K562 (cell line): Measurements from ENCODE around the gene TMEM41A. TPM values are rescaled to one million over a fixed set of nuclear protein-coding genes. Genes with fewer than 3 reads are reported as not detected.

ENCODE experiments used
- CTCFL ChIP-seq: IDR thresholded peaks from 2 replicates; pipeline ENCODE4 v1.6.1; 2011; ENCODE audit warnings: borderline replicate concordance, low read depth, mild to moderate bottlenecking, moderate library complexity, low read length; ENCODE audit not compliant: insufficient read depth, poor library complexity, severe bottlenecking
- GTF2F1 ChIP-seq: IDR thresholded peaks from 2 replicates; pipeline ENCODE4 v1.6.1; 2011; ENCODE audit warnings: low read depth, low read length, improper control_type of control experiment
- MCM2 ChIP-seq: fragments of 450-650 bp; IDR thresholded peaks from 2 replicates; pipeline ENCODE4 v1.6.1; 2017; ENCODE audit warnings: low read depth, mild to moderate bottlenecking
- MXI1 ChIP-seq: IDR thresholded peaks from 2 replicates; pipeline ENCODE4 v1.6.1; 2011; ENCODE audit warnings: low read depth, mild to moderate bottlenecking, improper control_type of control experiment, low read length
- MYC ChIP-seq, 2 experiments: fragments of 250-450 bp in 1 of 2; sonication (Bioruptor Pico) in 1 of 2; IDR thresholded peaks; 2 replicates each; pipeline versions ENCODE4 v1.5.1 to v1.6.1; 2012 to 2021; ENCODE audit warnings: low read depth in 2 of 2, borderline replicate concordance in 1 of 2, improper control_type of control experiment in 1 of 2, low read length in 1 of 2, mild to moderate bottlenecking in 1 of 2, moderate library complexity in 1 of 2
- PCBP1 ChIP-seq: fragments of 200-400 bp; formaldehyde crosslinking; IDR thresholded peaks from 2 replicates; pipeline ENCODE4 v1.6.1; 2018; ENCODE audit warnings: mild to moderate bottlenecking, low read depth, low read length; ENCODE audit not compliant: poor library complexity, severe bottlenecking
- RAD21 ChIP-seq, 2 experiments: fragments of 250-450 bp in 1 of 2; fragments of 450-650 bp in 1 of 2; sonication (Bioruptor Pico) in 1 of 2; formaldehyde crosslinking in 1 of 2; IDR thresholded peaks in 1 of 2; conservative IDR thresholded peaks in 1 of 2; 2 replicates each; pipeline versions ENCODE4 v1.4.0 to v1.8.0; 2020 to 2022; ENCODE audit warnings: mild to moderate bottlenecking in 2 of 2, moderate library complexity in 1 of 2
- RBM34 ChIP-seq: fragments of 200-400 bp; formaldehyde crosslinking; IDR thresholded peaks from 2 replicates; pipeline ENCODE4 v1.6.1; 2018; ENCODE audit warnings: low read length, borderline replicate concordance; ENCODE audit not compliant: insufficient read depth
- SMAD2 ChIP-seq: fragments of 150-350 bp; IDR thresholded peaks from 2 replicates; pipeline ENCODE4 v1.6.1; 2014; ENCODE audit warnings: low read depth, mild to moderate bottlenecking, low read length
- WHSC1 ChIP-seq: IDR thresholded peaks from one replicate; pipeline ENCODE4 v1.6.1; 2012; ENCODE audit warnings: low read length, control low read depth, inconsistent platforms
- ZMIZ1 ChIP-seq, 2 experiments: fragments of 150-350 bp in 1 of 2; IDR thresholded peaks; 2 replicates each; pipeline ENCODE4 v1.6.1; 2012 to 2016; ENCODE audit warnings: low read depth in 2 of 2, low read length in 2 of 2, mild to moderate bottlenecking in 1 of 2, moderate library complexity in 1 of 2
- ZNF280A ChIP-seq: fragments of 450-650 bp; IDR thresholded peaks from 2 replicates; pipeline ENCODE4 v1.6.1; 2018; ENCODE audit warnings: mild to moderate bottlenecking, low read depth; ENCODE audit not compliant: partially characterized antibody
- polyA plus RNA-seq, 8 experiments: library from polyadenylated mRNA; depleted of rRNA in 4 of 8; stranded (reverse) in 5 of 8; unstranded in 3 of 8; fragments of >200 nt; fragmentation: Nextera tagmentation in 2 of 8; fragmentation: Illumina TruSeq in 1 of 8; extraction: Ambion mirVana in 2 of 8; extraction: Trizol in 1 of 8; gene quantifications; 2 replicates each; pipeline versions ENCODE4 v1.2.1 to v1.2.3, GENCODE V29; 2011 to 2014; ENCODE audit warnings: inconsistent platforms in 1 of 8, missing spikeins in 1 of 8
- total RNA-seq, 7 experiments: library from RNA; depleted of rRNA in 6 of 7; stranded (reverse); fragments of >200 nt in 6 of 7; fragmentation: Illumina TruSeq in 2 of 7; extraction: Trizol in 2 of 7; gene quantifications; 2 replicates each; pipeline versions ENCODE4 v1.2.1 to v1.2.3, GENCODE V29; 2011 to 2021; ENCODE audit warnings: low replicate concordance in 1 of 7
- TF ChIP-seq, protein P1 (sequence below): fragments of 450-650 bp; formaldehyde crosslinking; IDR thresholded peaks from 2 replicates; pipeline ENCODE4 v1.4.0; 2020; ENCODE audit warnings: mild to moderate bottlenecking, moderate library complexity
- TF ChIP-seq, protein P2 (sequence below): sonication (generic); formaldehyde crosslinking; IDR thresholded peaks from 2 replicates; pipeline ENCODE4 v1.8.0; 2023; ENCODE audit warnings: mild to moderate bottlenecking, missing genetic modification reagents

The TMEM41A gene
- total and polyA plus RNA-seq, 9 of the 15 experiments (the other 6 are each of a cell fraction or from before 2014, with no cell fraction given): 22.5 to 65.9 (median 31.5) TPM

DNA sequence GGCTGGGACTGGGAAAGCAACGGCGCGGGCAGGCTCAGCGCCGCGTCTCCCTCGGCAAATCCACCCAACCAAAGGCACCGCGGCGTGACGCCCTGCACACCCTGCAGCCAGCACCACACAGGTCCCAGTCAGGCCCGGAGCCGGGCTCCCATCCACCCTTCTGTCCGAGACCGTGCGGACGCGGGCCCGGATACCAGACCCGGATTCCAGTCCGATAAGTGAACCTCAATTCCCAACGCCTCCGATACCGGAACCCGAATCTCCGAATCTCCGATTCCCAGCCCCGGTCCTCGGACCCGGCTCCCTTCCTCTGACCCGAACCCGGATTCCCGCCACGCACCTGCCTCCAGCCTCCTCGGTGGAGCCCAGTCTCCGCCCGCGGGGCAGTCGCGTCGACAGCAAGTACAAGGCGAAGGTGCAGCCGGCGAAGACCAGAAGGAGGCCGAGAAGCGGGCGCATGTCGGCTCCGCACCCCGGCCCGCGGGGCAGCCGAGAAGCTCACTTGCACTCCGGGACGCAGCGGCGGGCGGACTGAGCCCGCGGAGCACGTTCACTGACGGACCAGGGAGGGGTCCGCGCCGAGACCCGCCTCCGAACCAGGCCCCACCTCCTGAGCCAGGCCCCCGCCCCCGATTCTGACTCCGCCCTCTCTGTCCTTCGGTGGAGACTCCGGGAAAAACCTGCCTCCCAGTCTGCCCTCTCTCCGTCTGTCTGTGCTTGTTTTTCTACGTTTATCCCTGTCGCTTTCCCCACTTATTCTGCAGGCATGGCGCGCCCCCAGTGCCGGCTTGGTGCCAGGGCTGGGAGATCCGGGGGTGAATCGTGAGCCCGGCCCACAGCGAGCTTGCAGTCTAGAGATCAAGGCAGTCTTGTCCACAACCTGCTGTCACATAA, at the start of gene TMEM41A (continued):
- TF ChIP-seq, protein P1, sequence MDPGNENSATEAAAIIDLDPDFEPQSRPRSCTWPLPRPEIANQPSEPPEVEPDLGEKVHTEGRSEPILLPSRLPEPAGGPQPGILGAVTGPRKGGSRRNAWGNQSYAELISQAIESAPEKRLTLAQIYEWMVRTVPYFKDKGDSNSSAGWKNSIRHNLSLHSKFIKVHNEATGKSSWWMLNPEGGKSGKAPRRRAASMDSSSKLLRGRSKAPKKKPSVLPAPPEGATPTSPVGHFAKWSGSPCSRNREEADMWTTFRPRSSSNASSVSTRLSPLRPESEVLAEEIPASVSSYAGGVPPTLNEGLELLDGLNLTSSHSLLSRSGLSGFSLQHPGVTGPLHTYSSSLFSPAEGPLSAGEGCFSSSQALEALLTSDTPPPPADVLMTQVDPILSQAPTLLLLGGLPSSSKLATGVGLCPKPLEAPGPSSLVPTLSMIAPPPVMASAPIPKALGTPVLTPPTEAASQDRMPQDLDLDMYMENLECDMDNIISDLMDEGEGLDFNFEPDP (CRISPR knock-in tag): no peak
- TF ChIP-seq RBM34: no peak
- TF ChIP-seq ZNF280A: no peak
- TF ChIP-seq CTCFL: peak; percentile 33
- TF ChIP-seq GTF2F1: peak; percentile 91
- peak; percentile 90 for TF ChIP-seq MYC (IDR thresholded peaks at IDR 0.05; ENCODE audit: low read depth, low read length)
- peak; percentile 84; the same call in 1 of the 2 replicates for TF ChIP-seq MYC (CRISPR knock-in tag; IDR thresholded peaks at IDR 0.05; ENCODE audit: borderline replicate concordance, low read depth)
- TF ChIP-seq, protein P2, sequence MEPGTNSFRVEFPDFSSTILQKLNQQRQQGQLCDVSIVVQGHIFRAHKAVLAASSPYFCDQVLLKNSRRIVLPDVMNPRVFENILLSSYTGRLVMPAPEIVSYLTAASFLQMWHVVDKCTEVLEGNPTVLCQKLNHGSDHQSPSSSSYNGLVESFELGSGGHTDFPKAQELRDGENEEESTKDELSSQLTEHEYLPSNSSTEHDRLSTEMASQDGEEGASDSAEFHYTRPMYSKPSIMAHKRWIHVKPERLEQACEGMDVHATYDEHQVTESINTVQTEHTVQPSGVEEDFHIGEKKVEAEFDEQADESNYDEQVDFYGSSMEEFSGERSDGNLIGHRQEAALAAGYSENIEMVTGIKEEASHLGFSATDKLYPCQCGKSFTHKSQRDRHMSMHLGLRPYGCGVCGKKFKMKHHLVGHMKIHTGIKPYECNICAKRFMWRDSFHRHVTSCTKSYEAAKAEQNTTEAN (CRISPR knock-in tag): no peak
- TF ChIP-seq WHSC1: no peak
- TF ChIP-seq RAD21 (CRISPR knock-in tag; conservative IDR thresholded peaks at IDR 0.05 in 1 of 2, IDR thresholded peaks at IDR 0.05 in 1 of 2): peak; percentile 14 to 17; a peak in 1 of 4 replicates
- peak in 1 of 2 experiments; percentile 70; a peak in 2 of 4 replicates for TF ChIP-seq ZMIZ1 (IDR thresholded peaks at IDR 0.05; ENCODE audit: low read depth in 2 of 2, low read length in 2 of 2)
- no peak for TF ChIP-seq MCM2
- TF ChIP-seq PCBP1: peak; percentile 71
- no peak for TF ChIP-seq SMAD2
- TF ChIP-seq MXI1: no peak
